Loucy (cell line): ENCODE results near the gene CDHR1.

Experiments
- H2AFZ ChIP-seq: fragments of 200-600 bp; sonication (generic); 2 replicates; pipeline ENCODE4 v1.6.0; 2016; ENCODE audit warnings: antibody characterized with exemption, mild to moderate bottlenecking, low read length, moderate library complexity
- H3F3A ChIP-seq: fragments of 200-600 bp; 2 replicates; pipeline ENCODE4 v1.6.0; 2016; ENCODE audit warnings: antibody characterized with exemption, low read depth, mild to moderate bottlenecking
- H3K27me3 ChIP-seq: fragments of 200-600 bp; sonication (generic); 2 replicates; pipeline ENCODE4 v1.6.1; 2014; ENCODE audit warnings: low read length, mild to moderate bottlenecking; ENCODE audit not compliant: insufficient read depth, poor library complexity, severe bottlenecking
- H3K36me3 ChIP-seq: fragments of 200-600 bp; sonication (generic); 2 replicates; pipeline ENCODE4 v1.6.1; 2016; ENCODE audit warnings: low read length; ENCODE audit not compliant: insufficient read depth
- H3K4me1 ChIP-seq: fragments of 200-600 bp; sonication (generic); 2 replicates; pipeline ENCODE4 v1.5.1; 2014; ENCODE audit warnings: low read length, mild to moderate bottlenecking; ENCODE audit not compliant: insufficient read depth, poor library complexity, severe bottlenecking
- H3K4me2 ChIP-seq: fragments of 200-600 bp; sonication (generic); 2 replicates; pipeline ENCODE4 v1.6.0; 2014; ENCODE audit warnings: antibody characterized with exemption, low read length, low read depth, mild to moderate bottlenecking; ENCODE audit not compliant: poor library complexity, severe bottlenecking
- H3K4me3 ChIP-seq: fragments of 200-600 bp; sonication (generic); 2 replicates; pipeline ENCODE4 v1.5.1; 2014; ENCODE audit warnings: low read length, mild to moderate bottlenecking, mixed read lengths; ENCODE audit not compliant: poor library complexity, severe bottlenecking
- H3K79me2 ChIP-seq: fragments of 200-600 bp; sonication (generic); 2 replicates; pipeline ENCODE4 v1.6.1; 2014; ENCODE audit warnings: low read length; ENCODE audit not compliant: insufficient read depth
- H3K9ac ChIP-seq: fragments of 200-600 bp; sonication (generic); 2 replicates; pipeline ENCODE4 v1.6.0; 2014; ENCODE audit warnings: mild to moderate bottlenecking, low read depth, low read length, moderate library complexity; ENCODE audit not compliant: poor library complexity, severe bottlenecking
- H3K9me2 ChIP-seq: fragments of 200-600 bp; sonication (generic); replicated peaks from 2 replicates; pipeline ENCODE4 v1.6.1; 2016; ENCODE audit warnings: low read depth, low read length, mixed read lengths
- H3K9me3 ChIP-seq: fragments of 200-600 bp; sonication (generic); 2 replicates; pipeline ENCODE4 v1.6.1; 2014; ENCODE audit warnings: mild to moderate bottlenecking, antibody characterized with exemption, low read length, low read depth; ENCODE audit not compliant: insufficient read depth
- H4K20me1 ChIP-seq: fragments of 200-600 bp; sonication (generic); 2 replicates; pipeline ENCODE4 v1.6.0; 2014; ENCODE audit warnings: antibody characterized with exemption, low read length, mild to moderate bottlenecking; ENCODE audit not compliant: insufficient read depth, poor library complexity, severe bottlenecking
- EZH2phosphoT487 ChIP-seq: fragments of 200-600 bp; IDR thresholded peaks from 2 replicates; pipeline ENCODE4 v1.6.1; 2018; ENCODE audit warnings: antibody characterized with exemption, mild to moderate bottlenecking, moderate library complexity, borderline replicate concordance
- TF ChIP-seq, protein P1 (sequence below): fragments of 200-600 bp; sonication (generic); conservative IDR thresholded peaks from 2 replicates; pipeline ENCODE4 v1.5.1; 2014; ENCODE audit warnings: mild to moderate bottlenecking, antibody characterized with exemption, low read length

The CDHR1 gene

DNA sequence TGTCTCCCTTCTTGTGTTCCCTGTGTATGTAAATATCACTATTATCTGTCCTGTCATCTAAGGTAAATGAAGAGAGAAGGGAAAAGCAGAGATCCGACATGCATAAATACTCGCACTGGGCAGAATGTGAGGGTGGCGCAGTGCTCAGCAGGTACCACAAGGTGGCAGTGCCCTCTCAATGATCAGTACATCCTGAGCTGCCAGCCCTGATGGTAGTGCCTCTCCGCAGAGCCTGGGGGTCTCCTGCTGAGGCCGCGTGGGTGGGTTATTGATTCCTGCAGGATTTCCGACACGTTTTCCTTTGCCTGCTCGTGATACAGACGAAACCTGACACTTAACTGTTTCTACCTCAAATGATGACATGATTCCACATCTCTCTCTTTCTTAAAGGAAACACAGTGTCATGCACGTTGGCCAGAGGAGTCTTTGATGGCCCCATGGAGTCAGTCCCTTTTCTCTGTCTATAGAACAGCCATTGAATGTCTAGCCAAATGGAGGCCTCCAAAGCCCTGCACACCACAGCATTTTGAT is 70.3 kb downstream of the CDHR1 start:
- H3K4me3 ChIP-seq, result no peak overlapping the region
- H3K9me3 ChIP-seq, result no peaks in the 10 kb centered on the region
- no peaks in the 10 kb centered on the region for H3K9me2 ChIP-seq
- no peak overlapping the region for H2AFZ ChIP-seq
- no peak overlapping the region for H3K9ac ChIP-seq
- no peaks in the 10 kb centered on the region for H3K36me3 ChIP-seq
- no peaks in the 10 kb centered on the region for H3K79me2 ChIP-seq
- no peaks in the 10 kb centered on the region for H3F3A ChIP-seq
- no peaks in the 10 kb centered on the region for H3K4me1 ChIP-seq
- H3K4me2 ChIP-seq, result no peak overlapping the region
- H3K27me3 ChIP-seq, result no peaks in the 10 kb centered on the region
- TF ChIP-seq, protein P1, sequence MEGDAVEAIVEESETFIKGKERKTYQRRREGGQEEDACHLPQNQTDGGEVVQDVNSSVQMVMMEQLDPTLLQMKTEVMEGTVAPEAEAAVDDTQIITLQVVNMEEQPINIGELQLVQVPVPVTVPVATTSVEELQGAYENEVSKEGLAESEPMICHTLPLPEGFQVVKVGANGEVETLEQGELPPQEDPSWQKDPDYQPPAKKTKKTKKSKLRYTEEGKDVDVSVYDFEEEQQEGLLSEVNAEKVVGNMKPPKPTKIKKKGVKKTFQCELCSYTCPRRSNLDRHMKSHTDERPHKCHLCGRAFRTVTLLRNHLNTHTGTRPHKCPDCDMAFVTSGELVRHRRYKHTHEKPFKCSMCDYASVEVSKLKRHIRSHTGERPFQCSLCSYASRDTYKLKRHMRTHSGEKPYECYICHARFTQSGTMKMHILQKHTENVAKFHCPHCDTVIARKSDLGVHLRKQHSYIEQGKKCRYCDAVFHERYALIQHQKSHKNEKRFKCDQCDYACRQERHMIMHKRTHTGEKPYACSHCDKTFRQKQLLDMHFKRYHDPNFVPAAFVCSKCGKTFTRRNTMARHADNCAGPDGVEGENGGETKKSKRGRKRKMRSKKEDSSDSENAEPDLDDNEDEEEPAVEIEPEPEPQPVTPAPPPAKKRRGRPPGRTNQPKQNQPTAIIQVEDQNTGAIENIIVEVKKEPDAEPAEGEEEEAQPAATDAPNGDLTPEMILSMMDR, result peak; percentile 97
- no peak for TF ChIP-seq EZH2phosphoT487
- no peaks in the 10 kb centered on the region for H4K20me1 ChIP-seq

DNA sequence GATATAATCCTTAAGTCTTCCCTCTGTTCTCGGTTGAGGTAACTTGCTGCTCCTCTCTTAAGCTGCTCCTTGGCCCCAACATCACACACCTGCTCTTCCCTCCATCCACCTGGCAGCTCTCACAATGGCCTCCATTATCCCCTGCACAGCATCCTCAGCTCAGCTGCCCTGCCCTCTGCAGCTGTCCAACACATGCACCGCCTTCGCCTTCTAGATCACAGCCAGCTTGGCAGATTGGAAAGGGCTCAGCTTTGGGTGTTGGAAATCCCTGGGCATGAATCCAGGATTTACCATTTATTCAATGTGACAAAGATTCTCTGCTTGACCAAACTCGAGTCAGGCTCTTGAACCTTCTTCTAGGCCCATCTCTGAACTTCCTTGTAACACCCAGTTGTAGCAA is 71.1 kb downstream of the CDHR1 start:
- Histone ChIP-seq H2AFZ (no peak overlapping the region), H3K4me2 (no peak overlapping the region), H4K20me1 (no peaks in the 10 kb centered on the region), H3K4me3 (no peak overlapping the region), H3K9ac (no peak overlapping the region), H3K9me2 (no peaks in the 10 kb centered on the region), H3K36me3 (no peaks in the 10 kb centered on the region), H3K79me2 (no peaks in the 10 kb centered on the region), H3K4me1 (no peaks in the 10 kb centered on the region), H3K27me3 (no peaks in the 10 kb centered on the region), H3K9me3 (no peaks in the 10 kb centered on the region), H3F3A (no peaks in the 10 kb centered on the region)
- TF ChIP-seq, protein P1, result no peak
- no peak for TF ChIP-seq EZH2phosphoT487

DNA sequence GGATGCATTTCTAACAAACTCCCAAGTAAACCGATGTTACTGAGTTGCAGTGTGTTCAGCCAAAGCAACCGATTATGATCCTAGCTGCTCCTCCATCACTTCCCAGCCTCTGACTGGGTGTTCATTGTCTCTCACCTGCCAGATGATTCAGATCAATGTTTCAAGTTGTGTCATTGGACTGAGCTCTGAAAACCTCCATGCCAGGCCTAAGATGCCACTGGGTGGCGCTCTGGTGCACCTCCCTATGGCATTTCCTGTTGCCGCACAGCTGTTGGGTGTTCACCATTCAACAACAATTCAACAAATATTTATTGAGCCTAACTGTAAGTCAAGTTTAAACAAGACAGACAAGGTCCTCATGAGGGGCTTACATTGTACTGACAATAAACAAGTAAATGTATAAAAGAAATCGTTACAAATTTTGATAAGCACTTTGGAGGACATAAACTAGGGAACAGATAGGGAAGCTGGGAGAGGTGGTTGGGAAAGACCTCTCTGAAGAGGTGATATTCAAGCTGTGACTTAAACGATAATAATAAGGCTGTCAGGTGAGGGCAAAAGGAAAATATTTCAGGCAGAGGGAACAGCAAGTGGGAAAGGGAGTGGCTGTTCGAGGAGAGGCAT is 73.3 kb downstream of the CDHR1 start:
- Histone ChIP-seq H3K9ac (no peak overlapping the region), H3K79me2 (no peaks in the 10 kb centered on the region), H3K36me3 (no peaks in the 10 kb centered on the region), H3K27me3 (no peaks in the 10 kb centered on the region), H4K20me1 (no peaks in the 10 kb centered on the region), H3K4me2 (peak overlapping the region; percentile 39), H3K9me3 (no peaks in the 10 kb centered on the region), H3K9me2 (no peaks in the 10 kb centered on the region), H2AFZ (peak overlapping the region; percentile 61), H3F3A (no peaks in the 10 kb centered on the region), H3K4me3 (peak overlapping the region; percentile 17), H3K4me1 (no peaks in the 10 kb centered on the region)
- no peak for TF ChIP-seq EZH2phosphoT487
- TF ChIP-seq, protein P1, result peak; percentile 95
